Lung (tissue), 12 donors: Measurements from ENCODE around the gene AVEN. TPM values are rescaled to one million over a fixed set of nuclear protein-coding genes. Genes with fewer than 3 reads are reported as not detected.
"Not testable (repeated sequence)": the region's sequence is repeated elsewhere in the genome, so short reads cannot be mapped to it uniquely, and the experiment has no call there.

Experiments used
- ATAC-seq: fragments of 200-7000 bp; cut with Tn5 transposase; one replicate; pipeline ENCODE4 v1.9.1; 2020; ENCODE audit warnings: moderate number of reproducible peaks; ENCODE audit not compliant: insufficient read depth, low FRiP score
- DNase-seq, 3 donors: peaks; one replicate each; pipeline ENCODE4 v3.0.0-alpha.2; 2013 to 2017
- H3K27ac ChIP-seq, 2 donors: one replicate each; pipeline ENCODE4 v1.5.1; 2013; ENCODE audit warnings: mild to moderate bottlenecking in 2 of 2, moderate library complexity in 2 of 2, control low read depth in 1 of 2, inconsistent platforms in 1 of 2, low read depth in 1 of 2, low read length in 1 of 2
- H3K27me3 ChIP-seq, 3 donors: one replicate each; pipeline ENCODE4 v1.5.1; 2013; ENCODE audit warnings: low read length in 2 of 3; ENCODE audit not compliant: control insufficient read depth in 3 of 3, insufficient read depth in 3 of 3
- H3K36me3 ChIP-seq, 4 donors: one replicate each; pipeline ENCODE4 v1.5.1; 2013; ENCODE audit warnings: low read length in 4 of 4, mild to moderate bottlenecking in 1 of 4, moderate library complexity in 1 of 4; ENCODE audit not compliant: control insufficient read depth in 4 of 4, insufficient read depth in 4 of 4
- H3K4me1 ChIP-seq, 5 donors: one replicate each; pipeline ENCODE4 v1.5.1; 2013; ENCODE audit warnings: low read length in 5 of 5, mild to moderate bottlenecking in 2 of 5, moderate library complexity in 1 of 5; ENCODE audit not compliant: control insufficient read depth in 5 of 5, insufficient read depth in 5 of 5
- H3K4me3 ChIP-seq: one replicate; pipeline ENCODE4 v1.5.1; 2013; ENCODE audit warnings: mild to moderate bottlenecking, control low read depth, moderate library complexity
- H3K9ac ChIP-seq, 2 donors: one replicate each; pipeline ENCODE4 v1.5.1; 2013; ENCODE audit warnings: low read length in 2 of 2, control low read depth in 1 of 2; ENCODE audit not compliant: insufficient read depth in 1 of 2
- H3K9me3 ChIP-seq, 4 donors: one replicate each; pipeline ENCODE4 v1.5.1; 2013; ENCODE audit warnings: low read length in 3 of 4, mild to moderate bottlenecking in 1 of 4, moderate library complexity in 1 of 4; ENCODE audit not compliant: control insufficient read depth in 4 of 4, insufficient read depth in 3 of 4
- CTCF ChIP-seq: IDR thresholded peaks from 2 replicates; pipeline ENCODE4 v1.5.1; 2012; ENCODE audit warnings: mild to moderate bottlenecking; ENCODE audit errors: control extremely low read depth, extremely low read depth
- WGBS, 2 donors: extraction: QIAGEN DNeasy Blood & Tissue Kit; methylation state at CpG; one replicate each; pipeline ENCODE4 v1.1.7; 2013; 5-methylcytosine and 5-hydroxymethylcytosine counted together
- polyA plus RNA-seq, 2 donors: library from polyadenylated mRNA; stranded (reverse); fragments of 200-250 nt; gene quantifications; one replicate each; pipeline ENCODE4 v1.2.1, GENCODE V29; 2013
- total RNA-seq, 2 donors: library from RNA; depleted of rRNA in 1 of 2; stranded (reverse); fragments of >200 nt in 1 of 2; gene quantifications; one replicate each; pipeline ENCODE4 v1.2.1, GENCODE V29; 2014 to 2021
- donor health status: control.
- donor health status: control.
- donor health status: Bipolar disorder and iron deficiency.
- donor health status: healthy.
- donor health status: DM: yes; HTN: yes; CAD: no.

Gene AVEN
- total and polyA plus RNA-seq, 4 donors, result 7.5 to 9.3 (median 8.9) TPM

DNA sequence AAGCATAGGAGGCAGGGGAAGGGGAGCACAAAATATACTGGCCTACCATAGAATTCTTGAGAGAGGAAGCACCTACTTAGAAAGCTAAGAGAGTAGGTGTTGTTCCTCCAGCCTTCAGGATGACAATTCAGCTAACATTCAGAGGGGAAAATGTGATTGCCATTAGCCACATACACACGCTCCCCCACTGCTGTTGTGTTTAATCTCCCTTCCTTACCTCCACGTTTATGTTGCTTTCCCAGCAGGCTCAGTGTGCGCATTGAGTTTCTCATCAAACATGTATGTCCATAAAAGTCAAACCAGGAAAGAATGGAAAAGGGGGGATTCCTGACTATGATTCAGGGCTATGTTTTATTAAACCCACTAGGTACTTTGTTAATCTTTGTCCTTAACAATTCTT lies 215.9 kb downstream of the AVEN start:
- DNase-seq (no peak), ATAC-seq (no peak)
- H3K27ac ChIP-seq, result no peak overlapping the region
- H3K9ac ChIP-seq, result no peak overlapping the region
- H3K36me3 ChIP-seq, result no peaks in the 10 kb centered on the region
- 79 to 85% methylated on average over 3 of the region's 3 CpGs for WGBS, 2 donors
- no peaks in the 10 kb centered on the region for H3K4me1 ChIP-seq
- H3K4me3 ChIP-seq, result no peak overlapping the region
- H3K9me3 ChIP-seq, result no peaks in the 10 kb centered on the region
- no peaks in the 10 kb centered on the region for H3K27me3 ChIP-seq
- no peak for TF ChIP-seq CTCF

- no peaks in the 10 kb centered on the region for H3K9me3 ChIP-seq
- no peaks in the 10 kb centered on the region for H3K27me3 ChIP-seq
- ATAC-seq, result no peak
- TF ChIP-seq CTCF, result no peak
- no peaks in the 10 kb centered on the region for H3K36me3 ChIP-seq
- H3K27ac ChIP-seq, result no peak overlapping the region
- no peak for DNase-seq
- no peaks in the 10 kb centered on the region for H3K4me1 ChIP-seq
- 66 to 80% methylated on average over 4 of the region's 4 CpGs for WGBS, 2 donors
- H3K4me3 ChIP-seq, result no peak overlapping the region
- H3K9ac ChIP-seq, result no peak overlapping the region
Measured at GRCh38 chr15:33822479-33822878, 216.5 kb downstream of the AVEN start.

- not testable (repeated sequence) for H3K36me3 ChIP-seq, DNase-seq, H3K9me3 ChIP-seq, H3K27ac ChIP-seq, H3K4me1 ChIP-seq, H3K4me3 ChIP-seq, H3K9ac ChIP-seq, H3K27me3 ChIP-seq, ATAC-seq
- WGBS, 2 donors, result 98% methylated on average over 6 of the region's 6 CpGs
Measured at GRCh38 chr15:33819499-33819898, 219.5 kb downstream of the AVEN start.

Other genes starting within 250 kb of the AVEN start
- under 1 TPM in 1 of 2 donors, not detected in 1; 0.23 TPM for gene CHRM5, start 70.7 kb downstream of the AVEN start, total RNA-seq
- gene CHRM5, start 70.7 kb downstream of the AVEN start, polyA plus RNA-seq, result under 1 TPM in 1 of 2 donors, not detected in 1; 0.01 TPM
- 10 to 100 TPM; 31.7 to 67.5 TPM for gene EMC7, start 62.7 kb upstream of the AVEN start, total RNA-seq
- gene EMC7, start 62.7 kb upstream of the AVEN start, polyA plus RNA-seq, result 100 to 1,000 TPM in 1 of 2 donors, 10 to 100 TPM in 1; 95.5 to 116 TPM
- 1 to 10 TPM; 1.5 to 1.8 TPM for gene PGBD4, start 62.9 kb upstream of the AVEN start, total RNA-seq
- gene PGBD4, start 62.9 kb upstream of the AVEN start, polyA plus RNA-seq, result under 1 TPM; 0.63 to 0.89 TPM
- 100 to 1,000 TPM in 1 of 2 donors, 10 to 100 TPM in 1; 40.3 to 112 TPM for gene KATNBL1, start 170.9 kb upstream of the AVEN start, total RNA-seq
- gene KATNBL1, start 170.9 kb upstream of the AVEN start, polyA plus RNA-seq, result 10 to 100 TPM; 25.7 to 33.6 TPM
- gene EMC4, start 185.8 kb upstream of the AVEN start, total RNA-seq, result 100 to 1,000 TPM; 105 to 117 TPM
- gene EMC4, start 185.8 kb upstream of the AVEN start, polyA plus RNA-seq, result 100 to 1,000 TPM; 123 to 183 TPM